Gastroesophageal sphincter (tissue), 3 donors: ENCODE data around the gene NUDT8.

Experiments used
- EP300 ChIP-seq: sonication (generic); formaldehyde crosslinking; IDR thresholded peaks from one replicate; pipeline ENCODE4 v1.6.1; 2017; ENCODE audit warnings: antibody characterized with exemption, mild to moderate bottlenecking
- POLR2AphosphoS5 ChIP-seq: sonication (generic); formaldehyde crosslinking; IDR thresholded peaks from one replicate; pipeline ENCODE4 v1.6.1; 2017; ENCODE audit warnings: antibody characterized with exemption
- TF ChIP-seq, protein P1 (sequence below), 4 experiments: fragments of 200-600 bp in 2 of 4; fragments of 450-650 bp in 2 of 4; sonication (generic) in 1 of 4; IDR thresholded peaks; one replicate each; pipeline ENCODE4 v1.5.1; 2017 to 2019; ENCODE audit warnings: antibody characterized with exemption in 4 of 4, mild to moderate bottlenecking in 2 of 4, moderate library complexity in 2 of 4

- TF ChIP-seq, protein P1, sequence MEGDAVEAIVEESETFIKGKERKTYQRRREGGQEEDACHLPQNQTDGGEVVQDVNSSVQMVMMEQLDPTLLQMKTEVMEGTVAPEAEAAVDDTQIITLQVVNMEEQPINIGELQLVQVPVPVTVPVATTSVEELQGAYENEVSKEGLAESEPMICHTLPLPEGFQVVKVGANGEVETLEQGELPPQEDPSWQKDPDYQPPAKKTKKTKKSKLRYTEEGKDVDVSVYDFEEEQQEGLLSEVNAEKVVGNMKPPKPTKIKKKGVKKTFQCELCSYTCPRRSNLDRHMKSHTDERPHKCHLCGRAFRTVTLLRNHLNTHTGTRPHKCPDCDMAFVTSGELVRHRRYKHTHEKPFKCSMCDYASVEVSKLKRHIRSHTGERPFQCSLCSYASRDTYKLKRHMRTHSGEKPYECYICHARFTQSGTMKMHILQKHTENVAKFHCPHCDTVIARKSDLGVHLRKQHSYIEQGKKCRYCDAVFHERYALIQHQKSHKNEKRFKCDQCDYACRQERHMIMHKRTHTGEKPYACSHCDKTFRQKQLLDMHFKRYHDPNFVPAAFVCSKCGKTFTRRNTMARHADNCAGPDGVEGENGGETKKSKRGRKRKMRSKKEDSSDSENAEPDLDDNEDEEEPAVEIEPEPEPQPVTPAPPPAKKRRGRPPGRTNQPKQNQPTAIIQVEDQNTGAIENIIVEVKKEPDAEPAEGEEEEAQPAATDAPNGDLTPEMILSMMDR (IDR thresholded peaks at IDR 0.05) = no peak
- no peak for TF ChIP-seq EP300
- no peak for TF ChIP-seq POLR2AphosphoS5
Observed at GRCh38 chr11:67631411-67631810, 1.7 kb upstream of the NUDT8 start.
